Peyer's patch (tissue), 4 donors: ENCODE measurements around the gene ATP6V0A1.
"Not testable (repeated sequence)": the region's sequence is repeated elsewhere in the genome, so short reads cannot be mapped to it uniquely, and the experiment has no call there.

Experiments
- CTCF ChIP-seq, 6 experiments: fragments of 450-650 bp in 4 of 6; fragments of 200-600 bp in 2 of 6; sonication (generic) in 1 of 6; IDR thresholded peaks; one replicate each; pipeline ENCODE4 v1.5.1; 2017 to 2019; ENCODE audit warnings: antibody characterized with exemption in 6 of 6, mild to moderate bottlenecking in 3 of 6, moderate library complexity in 1 of 6
- POLR2A ChIP-seq, 2 donors: fragments of 450-650 bp; IDR thresholded peaks; one replicate each; pipeline ENCODE4 v1.5.1; 2017; ENCODE audit warnings: antibody characterized with exemption in 2 of 2, mild to moderate bottlenecking in 2 of 2, moderate library complexity in 2 of 2

- not testable (repeated sequence) for TF ChIP-seq CTCF, POLR2A (IDR thresholded peaks at IDR 0.05)
Measured at GRCh38 chr17:42540558-42540957, 81.9 kb downstream of the ATP6V0A1 start.
